MCF 10A (cell line): ENCODE results near the gene DNAJA2. TPM values are rescaled to one million over a fixed set of nuclear protein-coding genes. Genes with fewer than 3 reads are reported as not detected.

ENCODE experiments used
- Bru-seq: library from RNA; stranded (reverse); fragments of 400-500 nt; gene quantifications from one replicate; lab custom pipeline; 2021; lab: Mats Ljungman, UMichigan
- BruChase-seq, 2 experiments: library from RNA; stranded (reverse); fragments of 400-500 nt; gene quantifications; one replicate each; lab custom pipeline; 2021; lab: Mats Ljungman, UMichigan
- BruUV-seq: library from RNA; stranded (reverse); fragments of 400-500 nt; replicated peaks from 2 replicates; lab custom pipeline; 2021; lab: Mats Ljungman, UMichigan
- CTCF ChIA-PET: fragments of 300-600 bp; sonication (Branson Sonifier 250); formaldehyde crosslinking; extraction: SDS; loops from one replicate; lab custom pipeline; 2021; ENCODE audit warnings: antibody characterized with exemption, inconsistent platforms; lab: Yijun Ruan, JAX
- POLR2A ChIA-PET: fragments of 300-600, 350-650 bp; sonication (Branson Sonifier 250); formaldehyde crosslinking; extraction: SDS; loops from one replicate; lab custom pipeline; 2020; ENCODE audit warnings: antibody characterized with exemption, inconsistent platforms; lab: Yijun Ruan, JAX
- DNase-seq: peaks from one replicate; pipeline ENCODE4 v3.0.0-alpha.2; 2018; ENCODE audit not compliant: unreplicated experiment
- H3K27ac Mint-ChIP-seq: one replicate; pipeline ENCODE4 v1.8.0; 2022; ENCODE audit warnings: mild to moderate bottlenecking, low read depth, mixed read lengths; ENCODE audit not compliant: unreplicated experiment
- H3K27me3 Mint-ChIP-seq: one replicate; pipeline ENCODE4 v1.8.0; 2022; ENCODE audit warnings: mixed read lengths; ENCODE audit not compliant: insufficient read depth, unreplicated experiment
- H3K36me3 Mint-ChIP-seq: one replicate; pipeline ENCODE4 v1.8.0; 2022; ENCODE audit warnings: mild to moderate bottlenecking, moderate library complexity, mixed read lengths; ENCODE audit not compliant: insufficient read depth, unreplicated experiment
- H3K4me1 Mint-ChIP-seq: one replicate; pipeline ENCODE4 v1.8.0; 2022; ENCODE audit warnings: mixed read lengths; ENCODE audit not compliant: insufficient read depth, unreplicated experiment
- H3K4me3 Mint-ChIP-seq: one replicate; pipeline ENCODE4 v1.8.0; 2022; ENCODE audit warnings: mild to moderate bottlenecking, moderate library complexity, mixed read lengths; ENCODE audit not compliant: unreplicated experiment
- H3K9me3 Mint-ChIP-seq: one replicate; pipeline ENCODE4 v1.8.0; 2022; ENCODE audit warnings: mixed read lengths; ENCODE audit not compliant: unreplicated experiment
- CTCF ChIP-seq: fragments of 200-600 bp; IDR thresholded peaks from one replicate; pipeline ENCODE4 v1.8.0; 2022; ENCODE audit warnings: antibody characterized with exemption, mild to moderate bottlenecking; ENCODE audit not compliant: unreplicated experiment
- intact Hi-C: fragments of 100-400 bp; cut with micrococcal nuclease; formaldehyde crosslinking; loops from 2 replicates; pipeline ENCODE4 v1.14.1; 2022
- long read RNA-seq: library from polyadenylated mRNA; stranded (forward); transcript quantifications from one replicate; pipeline ENCODE4 v2.0.0, GENCODE V29; 2022
- total RNA-seq: library from RNA; stranded (reverse); gene quantifications from 2 replicates; pipeline ENCODE4 v1.2.3, GENCODE V29; 2022

The DNAJA2 gene
- 64.7 and 64.8 TPM in 2 replicates for total RNA-seq
- Bru-seq, nascent RNA, result percentile 91 among the genes with signal in this experiment
- BruChase-seq, experiment 1, labeled RNA remaining after a 6-hour chase, result percentile 96 among the genes with signal in this experiment
- percentile 94 among the genes with signal in this experiment for BruChase-seq, experiment 2, labeled RNA remaining after a 2-hour chase
- long read RNA-seq, transcript DNAJA2-201 (9 exons, 3,122 nt), result major isoform, 154 of 179 reads
- long read RNA-seq, partial matches to known transcripts, result 4 of 179 reads
- long read RNA-seq, other reads (novel, unspliced or antisense), result 21 of 179 reads

GRCh38 chr16:46973207-46973995 lies at the start of gene DNAJA2:
DNAJA2 (minus strand) TSS chr16:46973674; CDS start chr16:46973572, 102 bp downstream.
- TF ChIP-seq CTCF, result no peak
- POLR2A ChIA-PET, result interaction anchor here (0.6 to 3.6 kb wide), 31 partner anchors 10 to 1271 kb away, joined by 3 to 32 read pairs (median 4); partner anchors contain the start of genes C16orf87, GPT2, ITFG1 and LONP2
- CTCF ChIA-PET, result interaction anchor here (0.7 to 2.6 kb wide), 11 partner anchors 10 to 1192 kb away, joined by 3 to 11 read pairs (median 4); no protein-coding TSS in a partner anchor
- intact Hi-C loops, result loop anchor here (2.0 to 5.0 kb wide), 3 partner anchors 45 to 286 kb away; partner anchors contain the start of genes NETO2, ORC6 and VPS35
- Mint-ChIP-seq H3K36me3 (peaks cover 40% of the 10 kb centered on the region), H3K27me3 (no peaks in the 10 kb centered on the region), H3K4me3 (peak within 1 kb of the TSS; percentile 74), H3K9me3 (no peaks in the 10 kb centered on the region), H3K27ac (peak within 1 kb of the TSS; percentile 96), H3K4me1 (peaks cover 12% of the 10 kb centered on the region)
- DNase-seq, result peak; percentile 87
- no TSS peak for BruUV-seq

GRCh38 chr16:47019568-47019967 lies 46.1 kb upstream of the DNAJA2 start:
- Mint-ChIP-seq H3K27ac (no peak overlapping the region), H3K9me3 (no peaks in the 10 kb centered on the region), H3K27me3 (no peaks in the 10 kb centered on the region), H3K4me1 (no peaks in the 10 kb centered on the region), H3K4me3 (no peak overlapping the region), H3K36me3 (no peaks in the 10 kb centered on the region)
- intact Hi-C loops, result loop anchor here (2.0 to 5.0 kb wide), 2 partner anchors 47 to 167 kb away; partner anchors contain the start of gene DNAJA2
- TF ChIP-seq CTCF, result no peak
- BruUV-seq, result no TSS peak
- POLR2A ChIA-PET, result interaction anchor here (0.7 kb wide), 1 partner anchor 47 kb away, joined by 3 read pairs; no protein-coding TSS in a partner anchor
- CTCF ChIA-PET, result interaction anchor here (0.6 to 2.5 kb wide), 11 partner anchors 10 to 1165 kb away, joined by 3 to 14 read pairs (median 3); no protein-coding TSS in a partner anchor
- DNase-seq, result peak; percentile 15

GRCh38 chr16:47018223-47018891 lies 44.9 kb upstream of the DNAJA2 start:
- POLR2A ChIA-PET, result no interaction called here
- H3K27ac Mint-ChIP-seq, result no peak overlapping the region
- no peaks in the 10 kb centered on the region for H3K9me3 Mint-ChIP-seq
- no peaks in the 10 kb centered on the region for H3K36me3 Mint-ChIP-seq
- TF ChIP-seq CTCF, result peak; percentile 37
- intact Hi-C loops, result loop anchor here (1.0 to 5.0 kb wide), 3 partner anchors 46 to 166 kb away; partner anchors contain the start of gene DNAJA2
- H3K4me3 Mint-ChIP-seq, result no peak overlapping the region
- no peaks in the 10 kb centered on the region for H3K27me3 Mint-ChIP-seq
- CTCF ChIA-PET, result interaction anchor here (0.6 to 2.5 kb wide), 22 partner anchors 9 to 610 kb away, joined by 3 to 14 read pairs (median 3); partner anchors contain the start of genes DNAJA2 and NETO2
- DNase-seq, result peak; percentile 61
- H3K4me1 Mint-ChIP-seq, result no peaks in the 10 kb centered on the region
- BruUV-seq, result no TSS peak
